ENCODE measurements around the gene NPAS3. TPM values are rescaled to one million over a fixed set of nuclear protein-coding genes. Genes with fewer than 3 reads are reported as not detected.

NPAS3 gene
- total RNA-seq, 1 donor from 2014 or later, result not detected

- H3K4me2 ChIP-seq, result no peak overlapping the region
- TF ChIP-seq, protein P1, sequence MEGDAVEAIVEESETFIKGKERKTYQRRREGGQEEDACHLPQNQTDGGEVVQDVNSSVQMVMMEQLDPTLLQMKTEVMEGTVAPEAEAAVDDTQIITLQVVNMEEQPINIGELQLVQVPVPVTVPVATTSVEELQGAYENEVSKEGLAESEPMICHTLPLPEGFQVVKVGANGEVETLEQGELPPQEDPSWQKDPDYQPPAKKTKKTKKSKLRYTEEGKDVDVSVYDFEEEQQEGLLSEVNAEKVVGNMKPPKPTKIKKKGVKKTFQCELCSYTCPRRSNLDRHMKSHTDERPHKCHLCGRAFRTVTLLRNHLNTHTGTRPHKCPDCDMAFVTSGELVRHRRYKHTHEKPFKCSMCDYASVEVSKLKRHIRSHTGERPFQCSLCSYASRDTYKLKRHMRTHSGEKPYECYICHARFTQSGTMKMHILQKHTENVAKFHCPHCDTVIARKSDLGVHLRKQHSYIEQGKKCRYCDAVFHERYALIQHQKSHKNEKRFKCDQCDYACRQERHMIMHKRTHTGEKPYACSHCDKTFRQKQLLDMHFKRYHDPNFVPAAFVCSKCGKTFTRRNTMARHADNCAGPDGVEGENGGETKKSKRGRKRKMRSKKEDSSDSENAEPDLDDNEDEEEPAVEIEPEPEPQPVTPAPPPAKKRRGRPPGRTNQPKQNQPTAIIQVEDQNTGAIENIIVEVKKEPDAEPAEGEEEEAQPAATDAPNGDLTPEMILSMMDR (IDR thresholded peaks at IDR 0.05), result no peak
- TF ChIP-seq EZH2phosphoT487 (IDR thresholded peaks at IDR 0.05) (no peak), EZH2 (IDR thresholded peaks at IDR 0.05) (no peak)
- H4K20me1 ChIP-seq (ENCODE audit: low read depth), result no peaks in the 10 kb centered on the region
- no peaks in the 10 kb centered on the region for H3K9me3 ChIP-seq (ENCODE audit: low read depth)
- H3K4me3 Mint-ChIP-seq, result no peak overlapping the region
- H3K36me3 Mint-ChIP-seq, result no peaks in the 10 kb centered on the region
- no peak overlapping the region for H3K27ac ChIP-seq
- H3K27ac Mint-ChIP-seq, result no peak overlapping the region
- no peak overlapping the region for H2AFZ ChIP-seq (replicated peaks)
- H3F3A ChIP-seq (ENCODE audit: low read depth), result no peaks in the 10 kb centered on the region
- H3K27me3 Mint-ChIP-seq (ENCODE audit: insufficient read depth, low read depth), result no peaks in the 10 kb centered on the region
- H3K4me3 ChIP-seq, result no peak overlapping the region
- no peaks in the 10 kb centered on the region for H3K9me3 Mint-ChIP-seq
- H3K9ac ChIP-seq, result no peak overlapping the region
- peaks cover 10% of the 10 kb centered on the region for H3K4me1 Mint-ChIP-seq
- DNase-seq (ENCODE audit: low spot score), result no peak
- H3K4me1 ChIP-seq, result peaks cover 12% of the 10 kb centered on the region
- no peaks in the 10 kb centered on the region for H3K36me3 ChIP-seq
- H3K79me2 ChIP-seq (ENCODE audit: low read depth), result no peaks in the 10 kb centered on the region
- no peaks in the 10 kb centered on the region for H3K27me3 ChIP-seq
Observed at GRCh38 chr14:33433396-33433795, 494.7 kb downstream of the NPAS3 start.

- Histone ChIP-seq H2AFZ (replicated peaks) (no peak overlapping the region), H3K4me2 (no peak overlapping the region), H3K9ac (no peak overlapping the region), H3F3A (ENCODE audit: low read depth) (no peaks in the 10 kb centered on the region), H3K79me2 (ENCODE audit: low read depth) (no peaks in the 10 kb centered on the region), H3K27ac (no peak overlapping the region), H3K27me3 (no peaks in the 10 kb centered on the region), H3K4me3 (no peak overlapping the region), H3K9me3 (ENCODE audit: low read depth) (no peaks in the 10 kb centered on the region), H3K4me1 (peaks cover under 1% of the 10 kb centered on the region), H4K20me1 (ENCODE audit: low read depth) (no peaks in the 10 kb centered on the region), H3K36me3 (no peaks in the 10 kb centered on the region)
- no peaks in the 10 kb centered on the region for H3K36me3 Mint-ChIP-seq
- no peaks in the 10 kb centered on the region for H3K27me3 Mint-ChIP-seq (ENCODE audit: insufficient read depth, low read depth)
- H3K9me3 Mint-ChIP-seq, result no peaks in the 10 kb centered on the region
- no peak for DNase-seq (ENCODE audit: low spot score)
- H3K4me3 Mint-ChIP-seq, result no peak overlapping the region
- TF ChIP-seq EZH2 (IDR thresholded peaks at IDR 0.05) (no peak), EZH2phosphoT487 (IDR thresholded peaks at IDR 0.05) (no peak)
- TF ChIP-seq, protein P1 (IDR thresholded peaks at IDR 0.05), result no peak
- H3K27ac Mint-ChIP-seq, result no peak overlapping the region
- no peaks in the 10 kb centered on the region for H3K4me1 Mint-ChIP-seq
Observed at GRCh38 chr14:33435911-33436689, 497.4 kb downstream of the NPAS3 start.

DNA sequence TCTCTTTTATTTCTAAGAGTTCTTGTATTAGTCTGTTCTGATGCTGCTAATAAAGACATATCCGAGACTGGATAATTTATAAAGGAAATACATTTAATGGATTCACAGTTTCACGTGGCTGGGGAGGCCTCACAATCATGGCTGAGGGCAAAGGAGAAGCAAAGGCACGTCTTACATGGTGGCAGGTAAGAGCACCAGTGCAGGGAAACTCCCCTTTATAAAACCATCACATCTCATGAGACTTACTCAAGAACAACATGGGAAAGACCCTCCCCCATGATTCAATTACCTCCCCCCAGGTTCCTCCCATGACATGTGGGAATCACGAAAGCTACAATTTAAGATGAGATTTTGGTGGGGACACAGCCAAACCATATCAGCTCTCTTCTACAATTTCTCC is 503.0 kb downstream of the NPAS3 start:
- Histone ChIP-seq H3F3A (ENCODE audit: low read depth) (peaks cover 13% of the 10 kb centered on the region), H3K9me3 (ENCODE audit: low read depth) (no peaks in the 10 kb centered on the region), H3K4me3 (no peak overlapping the region), H3K9ac (no peak overlapping the region), H3K79me2 (ENCODE audit: low read depth) (no peaks in the 10 kb centered on the region), H3K36me3 (no peaks in the 10 kb centered on the region), H4K20me1 (ENCODE audit: low read depth) (no peaks in the 10 kb centered on the region), H3K27ac (no peak overlapping the region), H2AFZ (replicated peaks) (no peak overlapping the region), H3K4me2 (no peak overlapping the region), H3K27me3 (no peaks in the 10 kb centered on the region), H3K4me1 (peaks cover 14% of the 10 kb centered on the region)
- Mint-ChIP-seq H3K27ac (no peak overlapping the region), H3K27me3 (ENCODE audit: insufficient read depth, low read depth) (no peaks in the 10 kb centered on the region), H3K36me3 (peaks cover 6% of the 10 kb centered on the region), H3K9me3 (peaks cover 6% of the 10 kb centered on the region), H3K4me3 (no peak overlapping the region), H3K4me1 (peaks cover 5% of the 10 kb centered on the region)
- no peak for DNase-seq (ENCODE audit: low spot score)
- no peak for TF ChIP-seq EZH2phosphoT487 (IDR thresholded peaks at IDR 0.05)
- no peak for TF ChIP-seq EZH2 (IDR thresholded peaks at IDR 0.05)
- TF ChIP-seq, protein P1 (IDR thresholded peaks at IDR 0.05), result no peak
